ENCODE measurements around the gene PHF24.

Gene PHF24

GRCh38 chr9:34984049-34984448, 26.0 kb downstream of the PHF24 start:
- DNase-seq, result no peak

- DNase-seq, result peak; percentile 58
Observed at GRCh38 chr9:34985311-34985899, 27.3 kb downstream of the PHF24 start.

- no peak for DNase-seq
Observed at GRCh38 chr9:34986540-34987047, 28.5 kb downstream of the PHF24 start.

GRCh38 chr9:34987160-34987901, 29.2 kb downstream of the PHF24 start:
- no peak for DNase-seq

DNA sequence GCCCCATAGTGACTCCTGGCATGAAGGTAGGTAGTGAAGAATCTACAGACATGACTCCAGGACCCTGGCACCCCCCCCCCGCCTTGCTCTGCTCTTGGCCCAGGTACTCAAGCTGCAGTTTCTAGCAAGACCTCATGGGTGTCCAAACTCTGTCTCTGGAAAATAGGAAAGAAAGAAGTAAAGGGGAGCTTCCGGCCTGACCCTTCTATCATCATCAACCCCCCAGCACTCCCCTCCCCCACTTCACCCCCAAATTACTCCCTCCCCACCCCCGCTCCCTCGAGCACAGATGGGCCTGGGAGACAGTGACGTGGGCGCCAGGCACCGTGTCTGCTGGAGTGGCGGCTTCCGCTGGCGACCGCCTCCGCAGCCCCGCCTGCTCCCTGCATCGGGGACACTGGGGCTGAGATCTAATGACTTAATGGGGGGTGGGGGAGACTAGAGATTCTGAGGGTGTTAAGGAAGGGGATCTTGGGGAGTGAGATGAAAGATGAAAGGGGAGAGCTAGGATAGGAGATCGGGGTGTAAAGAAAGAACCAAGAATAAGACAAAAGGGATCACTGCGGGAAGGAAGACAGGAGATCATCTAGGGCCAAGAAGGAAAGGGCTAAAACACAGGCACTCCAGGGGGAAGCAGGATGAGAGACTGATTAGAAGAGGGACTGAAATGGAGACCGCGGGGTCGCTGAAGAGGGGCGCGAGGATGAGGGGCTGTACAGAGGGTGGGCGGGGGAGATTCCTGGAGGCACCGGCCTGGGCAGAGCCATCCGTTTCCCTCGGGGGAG, 30.3 kb downstream of the PHF24 start:
- DNase-seq, result no peak

DNA sequence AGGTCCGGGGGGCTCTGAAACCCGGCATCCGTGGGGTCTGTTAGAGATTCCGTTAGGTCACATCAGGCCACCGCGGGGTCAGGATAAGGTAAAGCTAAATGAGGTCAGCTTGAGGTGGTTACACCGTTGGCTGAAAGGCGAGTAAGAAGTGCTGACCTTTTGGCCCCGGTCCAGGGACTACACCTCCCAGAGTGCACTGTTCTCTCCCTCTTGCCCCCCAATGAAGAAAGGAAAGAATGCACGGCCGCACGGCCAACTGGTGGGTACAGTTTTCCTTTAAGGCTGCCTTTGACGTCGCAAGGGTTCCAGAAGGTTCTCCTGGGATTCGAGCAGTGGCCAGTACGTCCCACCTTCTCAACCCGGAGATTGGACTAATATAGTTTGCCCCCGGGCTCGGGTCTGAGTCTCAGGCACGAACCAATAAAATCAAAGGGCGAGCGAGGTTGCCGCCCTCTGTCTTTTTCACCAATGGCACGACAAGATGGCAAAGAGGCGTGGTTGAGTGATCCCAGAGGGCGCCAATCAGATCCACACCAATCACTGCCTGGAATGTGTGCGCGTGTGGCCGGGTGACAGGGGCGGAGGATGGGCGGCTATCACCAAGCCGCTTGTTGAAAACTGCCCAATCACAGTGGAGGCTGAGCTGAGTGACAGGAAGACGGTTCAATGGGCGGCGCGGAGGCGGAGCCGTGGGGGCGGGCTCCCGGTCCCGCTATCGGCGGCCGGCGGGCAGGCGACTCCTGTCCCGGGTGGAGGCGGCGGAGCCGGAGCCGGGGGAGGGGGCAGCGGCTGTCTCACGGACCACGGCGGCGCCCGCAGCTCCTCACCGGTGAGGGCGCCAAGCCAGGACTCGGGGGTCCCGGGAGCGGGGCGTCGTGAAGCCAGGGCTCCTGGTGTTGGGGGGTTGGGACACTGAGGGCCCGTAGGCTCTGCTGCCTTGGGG, 31.2 kb downstream of the PHF24 start, which contains the start of gene DNAJB5:
Gene DNAJB5 (plus strand): TSS at position 743 of the 943 bp plus-strand sequence. CDS start 886 bp downstream, outside the sequence.
- peak; percentile 99 for DNase-seq

DNA sequence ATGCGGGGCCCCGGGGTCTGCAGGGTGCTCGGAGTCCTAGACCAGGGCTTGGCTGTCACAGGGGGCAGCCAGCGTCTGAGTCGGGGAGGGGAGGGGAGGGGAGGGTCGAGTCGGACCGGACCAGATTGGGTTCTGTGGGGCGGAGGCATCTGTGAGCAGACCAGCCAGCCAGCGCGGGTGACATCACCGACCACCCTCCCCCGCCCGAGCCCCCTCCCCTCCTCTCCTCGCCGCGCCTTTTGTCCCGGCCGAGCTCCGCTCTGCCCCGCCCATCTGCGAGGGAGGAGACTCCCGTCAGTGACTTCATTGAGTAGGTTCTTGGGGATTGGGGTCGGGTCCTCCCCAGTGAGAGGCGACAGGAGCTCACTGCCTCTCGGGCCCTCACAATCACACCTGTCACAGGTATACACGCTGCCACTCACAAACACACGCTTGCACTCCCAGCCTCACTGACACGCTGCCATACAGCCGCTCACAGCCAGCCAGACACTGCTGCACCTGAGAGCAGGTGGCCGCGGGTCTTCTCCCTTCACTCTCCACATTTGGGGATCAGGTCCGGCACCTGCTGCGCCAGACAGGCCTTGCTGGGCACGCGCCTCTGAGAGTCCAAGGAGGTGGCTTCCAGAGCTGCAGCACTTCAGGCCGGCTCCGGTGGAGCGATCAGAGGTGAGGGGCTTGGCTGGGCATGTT, 32.0 kb downstream of the PHF24 start:
- no peak for DNase-seq

DNA sequence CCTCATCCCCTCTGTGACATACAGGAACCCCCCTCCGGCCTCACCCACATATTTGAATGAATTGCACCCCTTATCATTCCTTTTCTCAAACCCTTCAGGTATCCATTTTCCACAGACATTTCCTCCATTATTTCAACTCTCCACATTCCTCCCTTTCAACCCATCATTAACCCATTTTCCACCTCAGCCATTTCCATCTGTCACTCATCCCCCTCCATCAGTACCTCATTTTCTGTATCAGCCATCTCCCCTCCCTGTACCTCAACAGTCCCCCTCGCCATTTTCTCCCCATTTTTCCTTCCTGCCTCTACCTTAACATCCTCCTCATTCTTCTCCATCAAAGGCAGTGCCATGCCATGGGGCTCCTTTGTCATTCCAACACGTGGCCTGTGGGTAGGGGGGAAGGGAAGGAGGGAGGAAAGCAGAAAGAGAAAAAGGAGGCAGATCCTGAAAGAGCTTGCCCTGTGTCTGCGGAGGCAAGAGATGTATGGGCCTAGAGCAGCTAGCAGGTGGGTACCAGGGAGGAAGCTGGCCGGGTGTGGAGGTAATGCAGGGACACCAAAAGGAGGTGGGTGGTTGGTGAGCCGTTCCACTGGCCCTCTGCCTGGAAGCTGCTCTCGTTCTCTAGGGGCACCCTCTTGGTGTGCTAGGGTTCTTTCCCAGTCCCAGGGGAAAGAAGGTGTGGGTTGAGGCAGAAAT, 33.0 kb downstream of the PHF24 start:
- DNase-seq, result no peak

DNA sequence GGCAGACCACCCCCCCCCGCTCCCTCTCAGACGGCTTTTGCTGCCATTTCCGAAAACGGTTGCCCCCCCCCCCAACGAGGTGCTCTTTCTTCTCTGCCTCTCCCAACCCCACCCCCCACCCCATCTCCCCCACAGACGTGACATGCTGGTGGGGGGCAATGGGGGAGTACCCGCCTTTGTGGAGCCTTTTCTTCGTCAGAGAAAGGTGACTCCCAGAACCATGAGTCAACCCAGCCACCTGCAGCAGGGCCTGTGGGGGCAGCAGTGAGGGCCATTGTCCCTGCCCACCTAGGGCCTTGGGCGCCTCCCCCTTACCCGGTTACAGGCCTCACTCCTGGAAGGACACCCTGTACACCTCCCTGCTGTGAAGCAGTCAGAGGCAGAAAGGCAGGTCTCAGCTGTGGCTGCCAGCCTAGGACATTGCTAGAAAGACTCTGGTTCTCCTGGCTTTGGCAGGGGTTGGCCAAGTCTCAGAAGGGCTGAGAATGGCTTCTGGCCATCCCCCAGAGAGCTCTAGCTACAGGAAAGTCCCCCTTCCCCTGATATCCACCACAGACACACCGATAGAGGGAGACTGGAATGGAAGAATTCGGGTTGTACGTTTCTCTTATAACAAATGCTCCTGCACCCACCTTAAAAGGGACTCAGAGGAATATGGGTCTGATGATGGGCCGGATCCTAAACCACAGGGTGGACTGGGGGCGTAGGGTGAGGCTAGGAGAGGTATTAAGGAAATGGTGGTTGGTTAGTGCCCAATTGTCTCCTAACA, 33.7 kb downstream of the PHF24 start:
- DNase-seq, result no peak

GRCh38 chr9:34992376-34992951, 34.4 kb downstream of the PHF24 start:
- DNase-seq, result peak; percentile 54

GRCh38 chr9:34993502-34994259, 35.6 kb downstream of the PHF24 start:
- DNase-seq, result no peak

DNA sequence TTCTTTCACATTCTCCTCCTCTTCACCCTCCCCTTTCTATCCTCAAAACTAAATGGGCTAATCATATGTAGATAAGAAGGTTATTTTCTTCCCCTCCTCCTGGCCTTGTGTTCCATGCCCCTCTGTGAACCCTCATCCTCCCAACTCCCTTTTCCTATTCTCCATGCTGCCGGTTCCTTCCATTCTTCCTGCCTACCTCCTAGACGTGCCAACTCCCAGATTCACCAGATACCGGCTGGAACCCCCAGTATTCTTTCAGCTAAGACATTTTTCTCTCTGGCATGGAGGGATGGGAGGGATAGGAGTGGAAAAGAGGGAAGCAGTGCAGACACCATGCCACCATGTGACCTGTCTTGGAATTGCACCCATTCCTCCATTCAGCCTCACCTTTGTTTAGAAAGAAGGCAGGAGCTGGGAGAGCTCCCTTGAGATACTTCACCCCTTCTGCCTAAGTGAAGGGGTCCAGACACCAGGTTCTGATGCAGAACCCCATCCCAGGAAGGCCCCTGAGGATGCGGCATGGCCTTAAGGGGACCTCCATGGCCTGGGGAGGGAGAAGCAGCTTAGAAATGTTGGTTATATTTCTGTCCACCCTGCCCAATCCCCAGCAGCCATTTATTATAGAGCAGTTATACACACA, 36.3 kb downstream of the PHF24 start:
- no peak for DNase-seq

- no peak for DNase-seq
Observed at GRCh38 chr9:34994900-34995669, 37.0 kb downstream of the PHF24 start.

GRCh38 chr9:34995670-34996060, 37.6 kb downstream of the PHF24 start:
- no peak for DNase-seq

DNA sequence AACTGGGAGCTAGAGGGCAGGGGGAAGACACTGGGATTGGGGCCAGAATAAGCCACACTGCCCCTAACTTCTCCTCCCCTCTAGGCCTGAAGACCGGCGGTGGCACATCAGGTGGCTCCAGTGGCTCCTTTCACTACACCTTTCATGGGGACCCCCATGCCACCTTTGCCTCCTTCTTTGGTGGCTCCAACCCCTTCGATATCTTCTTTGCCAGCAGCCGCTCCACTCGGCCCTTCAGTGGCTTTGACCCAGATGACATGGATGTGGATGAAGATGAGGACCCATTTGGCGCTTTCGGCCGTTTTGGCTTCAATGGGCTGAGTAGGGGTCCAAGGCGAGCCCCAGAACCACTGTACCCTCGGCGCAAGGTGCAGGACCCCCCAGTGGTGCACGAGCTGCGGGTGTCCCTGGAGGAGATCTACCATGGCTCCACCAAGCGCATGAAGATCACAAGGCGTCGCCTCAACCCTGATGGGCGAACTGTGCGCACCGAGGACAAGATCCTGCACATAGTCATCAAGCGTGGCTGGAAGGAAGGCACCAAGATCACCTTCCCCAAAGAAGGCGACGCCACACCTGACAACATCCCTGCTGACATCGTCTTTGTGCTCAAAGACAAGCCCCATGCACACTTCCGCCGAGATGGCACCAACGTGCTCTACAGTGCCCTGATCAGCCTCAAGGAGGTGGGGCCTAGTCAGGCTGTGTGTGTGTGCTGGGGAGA, 38.3 kb downstream of the PHF24 start:
- no peak for DNase-seq

GRCh38 chr9:34996905-34997279, 38.8 kb downstream of the PHF24 start:
- no peak for DNase-seq

DNA sequence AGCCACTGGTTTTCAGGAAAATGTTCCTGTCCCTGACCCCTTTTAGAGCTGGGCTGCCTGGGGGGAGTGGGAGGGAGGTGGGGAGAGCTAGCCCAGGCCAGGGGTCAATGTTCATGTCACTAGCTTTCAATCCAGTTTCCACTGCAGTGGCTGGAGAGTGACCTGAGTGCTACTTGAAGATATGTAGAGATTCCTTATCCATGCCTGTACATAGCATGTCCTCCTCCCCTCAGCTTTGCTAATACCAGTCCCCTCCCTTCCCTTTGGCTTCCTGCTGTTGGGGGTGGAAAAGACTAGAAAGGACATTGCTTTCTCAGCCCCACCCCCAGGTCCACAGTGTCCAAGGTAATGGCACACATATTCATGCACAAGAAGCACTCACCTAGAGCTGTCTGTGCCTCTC, 39.3 kb downstream of the PHF24 start:
- DNase-seq, result no peak
